ENCODE data around the gene NUTF2. TPM values are rescaled to one million over a fixed set of nuclear protein-coding genes. Genes with fewer than 3 reads are reported as not detected.

Gene NUTF2
- total and polyA plus RNA-seq, 2 donors (not counting 1 experiment from before 2014, with no cell fraction given): 50.1 to 87.3 TPM

- no peak for TF ChIP-seq CTCF (IDR thresholded peaks at IDR 0.05)
- TF ChIP-seq EZH2 (IDR thresholded peaks at IDR 0.05; ENCODE audit: borderline replicate concordance, insufficient read depth, low read depth, low read length, poor library complexity, severe bottlenecking): no peak
- no peak overlapping the region for H3K4me3 Mint-ChIP-seq
- Histone ChIP-seq H3K9ac (ENCODE audit: low read length) (no peak overlapping the region), H3K27ac (ENCODE audit: low read length in 2 of 2) (no peak overlapping the region), H3K4me2 (replicated peaks; ENCODE audit: low read depth, low read length, poor library complexity, severe bottlenecking) (no peak overlapping the region), H3K4me3 (ENCODE audit: control extremely low read depth in 1 of 5, extremely low read depth in 1 of 5, insufficient read depth in 1 of 5, low read depth in 2 of 5, low read length in 4 of 5) (no peak overlapping the region), H4K20me1 (ENCODE audit: control insufficient read depth, insufficient read depth, low read length, poor library complexity, severe bottlenecking) (no peaks in the 10 kb centered on the region), H3K79me2 (ENCODE audit: control insufficient read depth, insufficient read depth, low read length) (no peaks in the 10 kb centered on the region), H2AFZ (ENCODE audit: insufficient read depth, low read depth, low read length, poor library complexity, severe bottlenecking) (no peak overlapping the region), H3K36me3 (replicated peaks in 1 of 2; ENCODE audit: control extremely low read depth in 1 of 2, control insufficient read depth in 1 of 2, extremely low read depth in 1 of 2, insufficient read depth in 2 of 2, low read length in 1 of 2) (no peaks in the 10 kb centered on the region), H3K27me3 (replicated peaks in 1 of 4; ENCODE audit: control extremely low read depth in 1 of 4, control insufficient read depth in 3 of 4, insufficient read depth in 4 of 4, low read length in 3 of 4) (no peaks in the 10 kb centered on the region), H3K4me1 (ENCODE audit: control insufficient read depth in 2 of 2, insufficient read depth in 2 of 2, low read length in 2 of 2) (no peaks in the 10 kb centered on the region), H3K9me3 (ENCODE audit: control extremely low read depth in 1 of 3, control insufficient read depth in 2 of 3, insufficient read depth in 1 of 3, low read length in 2 of 3) (no peaks in the 10 kb centered on the region)
- DNase-seq (no peak), ATAC-seq (ENCODE audit: low read depth) (no peak)
- no peak overlapping the region for H3K27ac Mint-ChIP-seq
- CTCF ChIA-PET: interaction anchor here (0.6 kb wide), 1 partner anchor 14 kb away, joined by 3 read pairs; no protein-coding TSS in a partner anchor
- no peaks in the 10 kb centered on the region for H3K27me3 Mint-ChIP-seq
- H3K4me1 Mint-ChIP-seq: no peaks in the 10 kb centered on the region
- H3K9me3 Mint-ChIP-seq (ENCODE audit: insufficient read depth): no peaks in the 10 kb centered on the region
- WGBS (ENCODE audit: insufficient coverage): 100% methylated on average over 2 of the region's 2 CpGs
- intact Hi-C loops (cut with micrococcal nuclease): no loop called here
- POLR2A ChIA-PET: interaction anchor here (0.7 kb wide), 1 partner anchor 360 kb away, joined by 3 read pairs; no protein-coding TSS in a partner anchor
These were observed 24.2 kb upstream of the NUTF2 start for GRCh38 chr16:67822511-67822910.

- Histone ChIP-seq H3K36me3 (replicated peaks in 1 of 2; ENCODE audit: control extremely low read depth in 1 of 2, control insufficient read depth in 1 of 2, extremely low read depth in 1 of 2, insufficient read depth in 2 of 2, low read length in 1 of 2) (peaks cover 0 to 16% of the 10 kb centered on the region in 2 experiments), H3K79me2 (ENCODE audit: control insufficient read depth, insufficient read depth, low read length) (no peaks in the 10 kb centered on the region), H3K9me3 (ENCODE audit: control extremely low read depth in 1 of 3, control insufficient read depth in 2 of 3, insufficient read depth in 1 of 3, low read length in 2 of 3) (no peaks in the 10 kb centered on the region), H3K4me2 (replicated peaks; ENCODE audit: low read depth, low read length, poor library complexity, severe bottlenecking) (no peak overlapping the region), H2AFZ (ENCODE audit: insufficient read depth, low read depth, low read length, poor library complexity, severe bottlenecking) (no peak overlapping the region), H4K20me1 (ENCODE audit: control insufficient read depth, insufficient read depth, low read length, poor library complexity, severe bottlenecking) (no peaks in the 10 kb centered on the region), H3K9ac (ENCODE audit: low read length) (no peak overlapping the region), H3K4me3 (ENCODE audit: control extremely low read depth in 1 of 5, extremely low read depth in 1 of 5, insufficient read depth in 1 of 5, low read depth in 2 of 5, low read length in 4 of 5) (no peak overlapping the region), H3K27me3 (replicated peaks in 1 of 4; ENCODE audit: control extremely low read depth in 1 of 4, control insufficient read depth in 3 of 4, insufficient read depth in 4 of 4, low read length in 3 of 4) (no peaks in the 10 kb centered on the region), H3K27ac (ENCODE audit: low read length in 2 of 2) (no peak overlapping the region), H3K4me1 (ENCODE audit: control insufficient read depth in 2 of 2, insufficient read depth in 2 of 2, low read length in 2 of 2) (no peaks in the 10 kb centered on the region)
- WGBS (ENCODE audit: insufficient coverage): 89% methylated on average over 7 of the region's 8 CpGs
- intact Hi-C loops (cut with micrococcal nuclease): no loop called here
- TF ChIP-seq CTCF (IDR thresholded peaks at IDR 0.05) (no peak), EZH2 (IDR thresholded peaks at IDR 0.05; ENCODE audit: borderline replicate concordance, insufficient read depth, low read depth, low read length, poor library complexity, severe bottlenecking) (no peak)
- no peaks in the 10 kb centered on the region for H3K27me3 Mint-ChIP-seq
- no peak overlapping the region for H3K4me3 Mint-ChIP-seq
- ATAC-seq (ENCODE audit: low read depth) (no peak), DNase-seq (no peak)
- no peaks in the 10 kb centered on the region for H3K4me1 Mint-ChIP-seq
- H3K9me3 Mint-ChIP-seq (ENCODE audit: insufficient read depth): no peaks in the 10 kb centered on the region
- ChIA-PET POLR2A (no interaction called here), CTCF (interaction anchor here (4.6 kb wide), 1 partner anchor 9 kb away, joined by 23 read pairs; no protein-coding TSS in a partner anchor)
- H3K27ac Mint-ChIP-seq: no peak overlapping the region
These were observed 21.6 kb upstream of the NUTF2 start for GRCh38 chr16:67825119-67825518.
